IMR-90 (cell line): Measurements from ENCODE around the gene SRD5A1. TPM values are rescaled to one million over a fixed set of nuclear protein-coding genes. Genes with fewer than 3 reads are reported as not detected.

Experiments used
- ATAC-seq: fragments of 200-7000 bp; cut with Tn5 transposase; 2 replicates; pipeline ENCODE4 v1.9.1; 2020; ENCODE audit warnings: low read depth, mild to moderate bottlenecking, moderate library complexity
- BruUV-seq: library from RNA; stranded (reverse); fragments of 400-500 nt; replicated peaks from 2 replicates; lab custom pipeline; 2021; lab: Mats Ljungman, UMichigan
- CTCF ChIA-PET: fragments of 300-600 bp; formaldehyde crosslinking; extraction: SDS; loops from one replicate; lab custom pipeline; 2021; ENCODE audit warnings: antibody characterized with exemption; lab: Yijun Ruan, JAX
- POLR2A ChIA-PET: fragments of 300-600 bp; sonication (Branson Sonifier 250); formaldehyde crosslinking; loops from one replicate; lab custom pipeline; 2022; ENCODE audit warnings: antibody characterized with exemption; ENCODE audit not compliant: unreplicated experiment; lab: Charles Lee
- DNase-seq: peaks from one replicate; pipeline ENCODE4 v3.0.0; 2013
- H2AFZ ChIP-seq: replicated peaks from 2 replicates; pipeline ENCODE3; 2013; ENCODE audit warnings: low read length, mild to moderate bottlenecking; ENCODE audit not compliant: poor library complexity
- H2AK5ac ChIP-seq: 2 replicates; pipeline ENCODE4 v1.6.1; 2013; ENCODE audit warnings: low read depth, low read length, inconsistent platforms
- H2AK9ac ChIP-seq: replicated peaks from 2 replicates; pipeline ENCODE3; 2013; ENCODE audit warnings: mild to moderate bottlenecking, low read depth, low read length, moderate library complexity; ENCODE audit not compliant: poor library complexity
- H2BK120ac ChIP-seq: 2 replicates; pipeline ENCODE4 v1.6.1; 2013; ENCODE audit warnings: low read depth, low read length, inconsistent platforms
- H2BK15ac ChIP-seq: 3 replicates; pipeline ENCODE4 v1.6.1; 2013; ENCODE audit warnings: low read depth, low read length, inconsistent platforms
- H2BK20ac ChIP-seq: 2 replicates; pipeline ENCODE4 v1.6.1; 2013; ENCODE audit warnings: low read depth, mild to moderate bottlenecking, inconsistent platforms, low read length, moderate library complexity
- H2BK5ac ChIP-seq: 2 replicates; pipeline ENCODE4 v1.6.1; 2013; ENCODE audit warnings: mild to moderate bottlenecking, low read depth, low read length, inconsistent platforms; ENCODE audit not compliant: poor library complexity, severe bottlenecking
- H3K14ac ChIP-seq: replicated peaks from 2 replicates; pipeline ENCODE4 v1.6.1; 2013; ENCODE audit warnings: low read depth, low read length, inconsistent platforms
- H3K18ac ChIP-seq: 2 replicates; pipeline ENCODE4 v1.6.1; 2013; ENCODE audit warnings: low read depth, low read length, control low read depth
- H3K23ac ChIP-seq: 2 replicates; pipeline ENCODE4 v1.6.1; 2013; ENCODE audit warnings: low read depth, low read length, inconsistent platforms
- H3K27ac ChIP-seq: 2 replicates; pipeline ENCODE4 v1.5.1; 2013; ENCODE audit warnings: mild to moderate bottlenecking, control low read depth, low read length; ENCODE audit not compliant: insufficient read depth
- H3K27me3 ChIP-seq: 2 replicates; pipeline ENCODE4 v1.6.1; 2013; ENCODE audit warnings: low read length; ENCODE audit not compliant: control insufficient read depth, insufficient read depth
- H3K36me3 ChIP-seq: 2 replicates; pipeline ENCODE4 v1.6.1; 2013; ENCODE audit warnings: low read length, mixed read lengths; ENCODE audit not compliant: control insufficient read depth, insufficient read depth
- H3K4ac ChIP-seq: 2 replicates; pipeline ENCODE4 v1.6.1; 2013; ENCODE audit warnings: low read depth, low read length, inconsistent platforms
- H3K4me1 ChIP-seq: 2 replicates; pipeline ENCODE4 v1.6.1; 2013; ENCODE audit warnings: low read length, mixed read lengths; ENCODE audit not compliant: control insufficient read depth, insufficient read depth
- H3K4me2 ChIP-seq: 2 replicates; pipeline ENCODE4 v1.6.1; 2013; ENCODE audit warnings: low read depth, mild to moderate bottlenecking, control low read depth, low read length, moderate library complexity
- H3K4me3 ChIP-seq: 2 replicates; pipeline ENCODE4 v1.5.1; 2013; ENCODE audit warnings: low read depth, mild to moderate bottlenecking, control low read depth, low read length, moderate library complexity; ENCODE audit not compliant: insufficient read depth
- H3K56ac ChIP-seq: 2 replicates; pipeline ENCODE4 v1.6.1; 2013; ENCODE audit warnings: low read length, inconsistent platforms; ENCODE audit not compliant: insufficient read depth; ENCODE audit errors: extremely low read depth
- H3K79me1 ChIP-seq, 2 experiments: 2 replicates each; pipeline ENCODE4 v1.6.1; 2013; ENCODE audit warnings: low read length in 2 of 2, inconsistent platforms in 1 of 2, low read depth in 1 of 2
- H3K9ac ChIP-seq: 2 replicates; pipeline ENCODE4 v1.6.1; 2013; ENCODE audit warnings: low read depth, low read length, control low read depth
- H3K9me1 ChIP-seq: 2 replicates; pipeline ENCODE4 v1.6.1; 2013; ENCODE audit warnings: low read length, inconsistent platforms; ENCODE audit not compliant: insufficient read depth
- H3K9me3 ChIP-seq: 2 replicates; pipeline ENCODE4 v1.6.1; 2013; ENCODE audit warnings: low read length; ENCODE audit not compliant: control insufficient read depth, insufficient read depth
- H4K20me1 ChIP-seq: 2 replicates; pipeline ENCODE4 v1.6.1; 2013; ENCODE audit warnings: low read length, inconsistent platforms; ENCODE audit not compliant: insufficient read depth
- H4K5ac ChIP-seq: 2 replicates; pipeline ENCODE4 v1.6.1; 2013; ENCODE audit warnings: mild to moderate bottlenecking, low read depth, low read length, control low read depth
- H4K8ac ChIP-seq, 2 experiments: 2 replicates each; pipeline ENCODE4 v1.6.1; 2013; ENCODE audit warnings: low read depth in 2 of 2, low read length in 2 of 2, control low read depth in 1 of 2, inconsistent platforms in 1 of 2
- H4K91ac ChIP-seq: 2 replicates; pipeline ENCODE4 v1.6.1; 2013; ENCODE audit warnings: low read depth, low read length, inconsistent platforms; ENCODE audit not compliant: insufficient read depth
- BHLHE40 ChIP-seq: fragments of 150-350 bp; IDR thresholded peaks from 2 replicates; pipeline ENCODE4 v1.6.1; 2016; ENCODE audit warnings: mild to moderate bottlenecking, low read depth, low read length
- CEBPB ChIP-seq: IDR thresholded peaks from 2 replicates; pipeline ENCODE4 v1.6.1; 2012; ENCODE audit warnings: low read depth, low read length, improper control_type of control experiment
- CHD1 ChIP-seq: IDR thresholded peaks from 2 replicates; pipeline ENCODE4 v1.6.1; 2012; ENCODE audit warnings: low read depth, low read length, improper control_type of control experiment
- CTCF ChIP-seq: conservative IDR thresholded peaks from 2 replicates; pipeline ENCODE4 v1.5.1; 2012; ENCODE audit warnings: mild to moderate bottlenecking, low read depth, low read length, improper control_type of control experiment
- ELK1 ChIP-seq: fragments of 150-350 bp; IDR thresholded peaks from 2 replicates; pipeline ENCODE4 v1.6.1; 2016; ENCODE audit warnings: low read depth, mild to moderate bottlenecking, low read length, moderate library complexity, borderline replicate concordance
- FOS ChIP-seq: fragments of 150-350 bp; IDR thresholded peaks from 2 replicates; pipeline ENCODE4 v1.6.1; 2016; ENCODE audit warnings: low read depth, low read length
- MAFK ChIP-seq: IDR thresholded peaks from 2 replicates; pipeline ENCODE4 v1.6.1; 2012; ENCODE audit warnings: low read depth, low read length, improper control_type of control experiment
- MAZ ChIP-seq: IDR thresholded peaks from 2 replicates; pipeline ENCODE4 v1.6.1; 2012; ENCODE audit warnings: low read depth, mild to moderate bottlenecking, low read length, improper control_type of control experiment, moderate library complexity, borderline replicate concordance
- MXI1 ChIP-seq: IDR thresholded peaks from 2 replicates; pipeline ENCODE4 v1.6.1; 2012; ENCODE audit warnings: low read depth, mild to moderate bottlenecking, low read length, moderate library complexity, borderline replicate concordance
- NFE2L2 ChIP-seq: fragments of 150-350 bp; IDR thresholded peaks from 2 replicates; pipeline ENCODE4 v1.6.1; 2016; ENCODE audit warnings: low read depth, mild to moderate bottlenecking, low read length
- POLR2A ChIP-seq: IDR thresholded peaks from 2 replicates; pipeline ENCODE4 v1.6.1; 2012; ENCODE audit warnings: mild to moderate bottlenecking, low read depth, low read length
- RAD21 ChIP-seq: IDR thresholded peaks from 2 replicates; pipeline ENCODE4 v1.6.1; 2012; ENCODE audit warnings: low read length, improper control_type of control experiment
- RCOR1 ChIP-seq: IDR thresholded peaks from 2 replicates; pipeline ENCODE4 v1.6.1; 2012; ENCODE audit warnings: mild to moderate bottlenecking, low read length, improper control_type of control experiment; ENCODE audit not compliant: insufficient replicate concordance
- RFX5 ChIP-seq: IDR thresholded peaks from 2 replicates; pipeline ENCODE4 v1.8.0; 2012; ENCODE audit warnings: low read depth, mild to moderate bottlenecking, low read length, moderate library complexity
- SMC3 ChIP-seq: fragments of 150-350 bp; IDR thresholded peaks from 2 replicates; pipeline ENCODE4 v1.6.1; 2016; ENCODE audit warnings: low read depth, mild to moderate bottlenecking, antibody characterized with exemption, low read length, moderate library complexity
- USF2 ChIP-seq: fragments of 150-350 bp; IDR thresholded peaks from 2 replicates; pipeline ENCODE4 v1.6.1; 2017; ENCODE audit warnings: mild to moderate bottlenecking, antibody characterized with exemption, low read length, low read depth
- WGBS, 2 experiments: methylation state at CpG; one replicate each; pipeline versions ENCODE4 v1.1.5 to v1.1.7; 2013; ENCODE audit warnings: missing lambda C conversion rate in 2 of 2; ENCODE audit not compliant: insufficient read length in 1 of 2; ENCODE audit errors: extremely low coverage in 2 of 2; 5-methylcytosine and 5-hydroxymethylcytosine counted together
- dilution Hi-C: fragments of 300-500 bp; cut with HindIII; formaldehyde crosslinking; loops from one replicate; pipeline ENCODE4 v1.14.3; 2018; ENCODE audit warnings: low sequenced_read_pairs; ENCODE audit not compliant: unreplicated experiment
- in situ Hi-C: fragments of 300-500 bp; cut with MboI; formaldehyde crosslinking; loops from 3 replicates; pipeline ENCODE4 v1.14.3; 2019; ENCODE audit warnings: low sequenced_read_pairs, inconsistent platforms, mixed read lengths
- intact Hi-C: fragments of 100-400 bp; cut with micrococcal nuclease; formaldehyde crosslinking; loops from 2 replicates; pipeline ENCODE4 v1.10.0; 2022
- polyA plus RNA-seq, 3 experiments: library from polyadenylated mRNA; depleted of rRNA; stranded (reverse); fragments of >200 nt; gene quantifications; 2 replicates each; pipeline ENCODE4 v1.2.3, GENCODE V29; 2012; ENCODE audit warnings: low replicate concordance in 1 of 3
- total RNA-seq: library from RNA; depleted of rRNA; stranded (reverse); fragments of >200 nt; gene quantifications from 2 replicates; pipeline ENCODE4 v1.2.3, GENCODE V29; 2012

Gene SRD5A1
- total and polyA plus RNA-seq, 2 of the 4 experiments (the other 2 are of a cell fraction), result 6.3 to 18.2 TPM

GRCh38 chr5:6606884-6607558 lies 26.2 kb upstream of the SRD5A1 start:
- H3K79me1 ChIP-seq, result peaks cover 10 to 21% of the 10 kb centered on the region in 2 experiments
- peaks cover 5% of the 10 kb centered on the region; the same call in 1 of the 2 replicates for H4K20me1 ChIP-seq
- no peak overlapping the region for H3K27ac ChIP-seq
- no TSS peak for BruUV-seq
- no peak overlapping the region for H2BK5ac ChIP-seq
- H2AFZ ChIP-seq, result no peak overlapping the region
- no peaks in the 10 kb centered on the region for H3K27me3 ChIP-seq
- H2BK20ac ChIP-seq, result no peak overlapping the region
- no peak overlapping the region for H3K56ac ChIP-seq
- no peak overlapping the region for H3K4me2 ChIP-seq
- no peak overlapping the region for H4K8ac ChIP-seq
- intact Hi-C loops (loop anchor here (10.0 kb wide), 1 partner anchor 232 kb away; the partner anchor contains the start of gene MED10), in situ Hi-C loops (no loop called here), dilution Hi-C loops (no loop called here)
- H3K14ac ChIP-seq, result no peak overlapping the region
- H3K4me3 ChIP-seq, result no peak overlapping the region
- H3K36me3 ChIP-seq, result peaks cover 56% of the 10 kb centered on the region
- H3K9me1 ChIP-seq, result no peaks in the 10 kb centered on the region
- no peak overlapping the region for H4K91ac ChIP-seq
- no peaks in the 10 kb centered on the region for H3K4me1 ChIP-seq
- no peak overlapping the region for H3K23ac ChIP-seq
- WGBS, 2 experiments, result 76% methylated on average over 5 of the region's 9 CpGs; no CpG with 5 or more reads in 1 of the 2 experiments
- H3K18ac ChIP-seq, result no peak overlapping the region
- no peak for ATAC-seq
- no peak overlapping the region for H2AK9ac ChIP-seq
- no peak for DNase-seq
- no peak overlapping the region for H2BK120ac ChIP-seq
- no peak overlapping the region for H3K4ac ChIP-seq
- no peak for TF ChIP-seq MAFK
- no peak for TF ChIP-seq NFE2L2
- no peak for TF ChIP-seq POLR2A
- no peak for TF ChIP-seq RAD21
- no peak for TF ChIP-seq SMC3
- TF ChIP-seq MAZ, result no peak
- TF ChIP-seq MXI1, result no peak
- TF ChIP-seq CTCF, result no peak
- no peak for TF ChIP-seq BHLHE40
- no peak for TF ChIP-seq ELK1
- no peak for TF ChIP-seq USF2
- no peak for TF ChIP-seq RFX5
- TF ChIP-seq CEBPB, result no peak
- no peak for TF ChIP-seq RCOR1
- no peak for TF ChIP-seq FOS
- TF ChIP-seq CHD1, result no peak
- POLR2A ChIA-PET, result no interaction called here
- no peaks in the 10 kb centered on the region for H3K9me3 ChIP-seq
- H2AK5ac ChIP-seq, result no peak overlapping the region
- H4K5ac ChIP-seq, result no peak overlapping the region
- H3K9ac ChIP-seq, result no peak overlapping the region
- H2BK15ac ChIP-seq, result no peak overlapping the region
- CTCF ChIA-PET, result no interaction called here
